HUES6 (cell line): ENCODE data around the gene BZW2.
"Not testable (repeated sequence)": the region's sequence is repeated elsewhere in the genome, so short reads cannot be mapped to it uniquely, and the experiment has no call there.

Experiments
- H3K27ac ChIP-seq: 2 replicates; pipeline ENCODE4 v1.7.0; 2013; ENCODE audit warnings: low read depth, mild to moderate bottlenecking, low read length, inconsistent platforms
- H3K27me3 ChIP-seq: 2 replicates; pipeline ENCODE4 v1.6.1; 2013; ENCODE audit warnings: low read length; ENCODE audit not compliant: control insufficient read depth, insufficient read depth
- H3K36me3 ChIP-seq: 2 replicates; pipeline ENCODE4 v1.6.1; 2013; ENCODE audit warnings: low read length; ENCODE audit not compliant: control insufficient read depth, insufficient read depth
- H3K4me1 ChIP-seq: 2 replicates; pipeline ENCODE4 v1.6.1; 2013; ENCODE audit warnings: low read length; ENCODE audit not compliant: control insufficient read depth, insufficient read depth
- H3K4me3 ChIP-seq: 2 replicates; pipeline ENCODE4 v1.5.1; 2013; ENCODE audit warnings: low read depth, low read length
- H3K9ac ChIP-seq: one replicate; pipeline ENCODE4 v1.6.1; 2013; ENCODE audit warnings: mild to moderate bottlenecking, low read length
- H3K9me3 ChIP-seq: 2 replicates; pipeline ENCODE4 v1.6.1; 2013; ENCODE audit warnings: low read depth, low read length; ENCODE audit not compliant: control insufficient read depth, insufficient read depth

Gene BZW2

DNA sequence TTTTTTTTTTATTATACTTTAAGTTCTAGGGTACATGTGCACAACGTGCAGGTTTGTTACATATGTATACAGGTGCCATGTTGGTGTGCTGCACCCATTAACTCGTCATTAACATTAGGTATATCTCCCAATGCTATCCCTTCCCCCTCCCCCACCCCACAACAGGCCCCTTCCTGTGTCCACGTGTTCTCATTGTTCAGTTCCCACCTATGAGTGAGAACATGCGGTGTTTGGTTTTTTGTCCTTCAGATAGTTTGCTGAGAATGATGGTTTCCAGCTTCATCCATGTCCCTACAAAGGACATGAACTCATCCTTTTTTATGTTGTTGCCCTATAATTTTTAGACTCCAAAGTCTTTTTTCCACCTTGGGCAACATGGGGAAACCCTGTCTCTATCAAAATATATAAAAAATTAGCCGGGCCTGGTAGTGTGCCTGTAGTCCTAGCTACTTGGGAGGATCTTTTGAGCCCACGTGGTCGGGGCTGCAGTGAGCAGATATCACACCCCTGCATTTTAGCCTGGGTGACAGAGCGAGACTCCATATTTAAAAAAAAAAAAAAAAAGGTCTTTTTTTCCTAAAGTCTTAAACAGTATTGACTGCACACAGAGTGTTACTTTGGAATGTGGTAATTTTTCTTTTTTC is 14.0 kb downstream of the BZW2 start:
- H3K36me3 ChIP-seq, H3K9me3 ChIP-seq, H3K9ac ChIP-seq, H3K27ac ChIP-seq, H3K27me3 ChIP-seq, H3K4me3 ChIP-seq: not testable (repeated sequence)
- peaks cover 14% of the 10 kb centered on the region for H3K4me1 ChIP-seq

DNA sequence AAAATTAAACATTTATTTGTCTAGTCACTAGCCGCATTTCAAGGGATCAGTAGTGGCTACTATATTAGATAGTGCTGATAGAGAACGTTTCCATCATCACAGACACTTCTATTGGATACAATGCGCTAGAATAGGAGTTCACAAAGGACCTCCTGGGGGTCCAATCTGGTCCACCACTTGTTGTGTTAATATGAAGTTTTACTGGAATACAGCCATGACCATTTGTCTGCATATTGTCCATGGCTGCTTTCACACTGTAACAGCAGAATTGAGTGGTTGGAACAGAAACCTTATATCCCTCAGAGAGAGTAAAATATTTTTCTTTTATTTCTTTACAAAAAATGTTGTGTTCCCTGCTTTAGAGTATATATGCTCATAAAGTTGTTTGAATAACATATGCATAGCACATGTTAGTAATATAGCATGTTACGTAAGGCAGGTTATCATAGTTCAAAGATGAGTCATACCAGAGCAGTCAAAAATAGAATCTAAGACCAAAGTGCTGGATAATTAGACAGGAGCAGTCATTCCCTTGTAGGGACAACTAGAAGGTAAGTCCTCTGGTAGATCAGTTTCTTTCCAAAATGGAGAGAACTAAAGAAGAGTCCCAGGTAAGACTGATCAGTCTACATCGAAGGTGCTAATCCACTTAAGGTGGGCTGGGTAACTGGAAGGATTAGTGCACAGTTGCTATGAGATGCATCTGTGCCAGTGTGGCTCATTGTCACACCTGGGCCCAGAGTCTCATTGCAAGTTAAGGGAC is 14.9 kb downstream of the BZW2 start:
- Histone ChIP-seq H3K4me3 (no peak overlapping the region), H3K27me3 (no peaks in the 10 kb centered on the region), H3K4me1 (peaks cover 14% of the 10 kb centered on the region), H3K9ac (no peak overlapping the region), H3K27ac (no peak overlapping the region), H3K36me3 (peaks cover 5% of the 10 kb centered on the region; the same call in 1 of the 2 replicates), H3K9me3 (no peaks in the 10 kb centered on the region)

DNA sequence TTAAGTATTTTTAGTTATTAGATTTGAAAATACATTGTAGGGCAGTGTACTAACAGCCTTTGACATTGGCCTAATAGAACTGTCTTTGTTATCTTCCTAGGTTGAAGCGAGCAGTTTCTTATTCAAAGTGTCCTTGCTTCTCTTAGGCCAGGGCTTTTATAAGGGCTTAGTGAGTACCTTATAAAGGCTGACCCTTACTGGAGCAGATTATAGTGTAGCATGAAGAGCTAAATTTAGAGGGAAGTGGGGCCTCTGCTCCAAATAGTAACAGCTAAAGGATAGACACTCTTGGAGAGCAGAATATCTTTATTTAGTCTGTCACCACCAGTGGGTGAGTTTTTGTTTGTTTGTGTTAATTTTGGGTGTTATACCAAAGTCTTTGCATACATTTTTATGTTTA is 15.9 kb downstream of the BZW2 start:
- no peak overlapping the region for H3K9ac ChIP-seq
- H3K4me3 ChIP-seq: no peak overlapping the region
- no peak overlapping the region for H3K27ac ChIP-seq
- no peaks in the 10 kb centered on the region for H3K27me3 ChIP-seq
- H3K4me1 ChIP-seq: peaks cover 14% of the 10 kb centered on the region
- no peaks in the 10 kb centered on the region for H3K9me3 ChIP-seq
- H3K36me3 ChIP-seq: peaks cover 9% of the 10 kb centered on the region

DNA sequence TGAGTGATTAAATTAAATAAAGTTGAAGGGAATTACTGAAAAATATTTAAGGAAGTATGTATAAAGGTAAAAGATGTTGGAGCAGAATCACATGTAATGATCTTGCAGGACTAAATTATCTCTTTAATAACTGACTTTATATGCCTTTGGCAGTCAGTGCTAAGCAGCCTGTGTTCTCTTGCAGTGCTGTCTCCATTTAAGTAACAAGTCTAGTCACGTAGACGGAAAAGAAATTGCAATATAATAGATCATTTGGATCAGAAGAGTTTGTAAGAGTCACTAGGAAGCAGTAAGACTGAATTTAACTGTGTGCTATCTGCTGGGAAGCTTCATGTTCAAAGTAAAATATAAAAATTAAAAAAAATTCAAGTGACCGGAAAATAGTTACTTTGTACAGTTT is 21.4 kb downstream of the BZW2 start:
- Histone ChIP-seq H3K9ac (no peak overlapping the region), H3K36me3 (peaks cover 16% of the 10 kb centered on the region), H3K4me3 (no peak overlapping the region), H3K9me3 (no peaks in the 10 kb centered on the region), H3K4me1 (peaks cover 25% of the 10 kb centered on the region), H3K27me3 (no peaks in the 10 kb centered on the region), H3K27ac (no peak overlapping the region)

DNA sequence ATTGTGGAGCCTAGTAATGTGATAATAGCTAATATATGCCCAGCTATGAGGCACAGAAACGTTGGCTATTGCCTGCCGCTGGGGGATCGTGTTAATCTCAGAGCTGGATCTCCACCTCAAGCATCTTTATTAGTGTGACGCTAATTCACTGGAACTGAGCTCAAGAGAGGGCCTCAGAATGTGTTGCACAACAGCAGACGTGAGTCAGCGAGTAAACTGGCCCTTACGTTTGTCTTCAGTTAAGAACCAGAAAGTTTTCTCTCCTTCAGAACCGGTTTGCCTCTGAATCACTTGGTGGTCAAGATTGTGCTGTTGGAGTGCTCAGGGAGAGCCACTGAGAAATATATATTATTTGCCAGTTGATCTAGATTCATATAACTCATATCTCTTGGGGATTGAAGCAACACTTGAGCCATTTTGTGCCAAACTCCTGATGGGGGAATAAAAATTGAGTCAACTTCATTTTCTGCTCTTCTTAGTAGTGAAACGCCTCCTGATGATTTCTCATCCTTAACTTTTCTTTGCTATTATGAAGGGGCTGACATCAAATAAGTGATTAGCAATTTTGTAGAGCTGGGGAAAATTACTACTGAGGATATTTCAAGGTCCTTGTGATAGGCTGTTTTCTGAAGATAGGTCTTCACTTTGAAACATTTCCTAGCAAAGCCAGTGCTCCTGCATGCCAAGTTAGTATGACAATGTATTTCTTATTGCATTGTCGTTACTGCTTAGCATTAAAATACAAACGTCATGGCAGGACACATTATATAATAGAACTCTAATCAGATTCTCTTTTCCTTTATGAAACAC is 22.3 kb downstream of the BZW2 start:
- Histone ChIP-seq H3K27ac (no peak overlapping the region), H3K9me3 (no peaks in the 10 kb centered on the region), H3K36me3 (peaks cover 16% of the 10 kb centered on the region), H3K27me3 (no peaks in the 10 kb centered on the region), H3K4me1 (peaks cover 25% of the 10 kb centered on the region), H3K9ac (no peak overlapping the region), H3K4me3 (no peak overlapping the region)

DNA sequence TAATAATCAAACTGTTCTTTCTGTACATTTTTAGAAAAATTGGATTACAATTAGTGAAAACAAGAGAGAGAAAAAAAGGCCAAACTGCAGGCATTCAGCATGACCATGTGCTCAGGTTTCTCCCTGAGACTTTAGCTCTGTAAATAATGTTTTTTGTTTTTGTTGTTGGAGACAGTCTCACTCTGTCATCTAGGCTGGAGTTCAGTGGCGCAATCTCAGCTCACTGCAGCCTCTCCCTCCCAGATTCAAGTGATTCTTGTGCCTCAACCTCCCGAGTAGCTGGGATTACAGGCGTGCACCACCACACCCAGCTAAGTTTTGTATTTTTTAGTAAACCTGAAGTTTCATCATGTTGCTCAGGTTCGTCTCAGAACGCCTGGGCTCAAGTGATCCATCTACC is 23.0 kb downstream of the BZW2 start:
- H3K27ac ChIP-seq: no peak overlapping the region

DNA sequence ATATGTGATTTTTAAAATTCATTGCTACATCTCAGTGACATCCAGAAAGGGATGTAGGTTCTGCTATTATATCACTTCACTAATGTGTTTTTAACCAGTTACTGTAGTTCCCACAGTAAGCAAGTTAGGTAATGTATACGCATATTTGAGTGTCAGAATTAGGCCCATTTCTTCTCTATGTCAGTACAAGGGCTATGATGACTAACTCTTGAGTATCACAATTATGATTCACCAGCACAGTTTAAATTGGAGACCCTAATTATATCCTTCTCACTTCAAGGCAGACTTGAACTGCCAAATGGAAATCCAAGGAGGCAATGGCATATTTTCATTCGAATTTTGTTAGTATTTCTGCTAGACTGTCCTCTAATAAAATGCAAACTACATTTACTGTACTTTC is 23.6 kb downstream of the BZW2 start:
- Histone ChIP-seq H3K9me3 (no peaks in the 10 kb centered on the region), H3K9ac (no peak overlapping the region), H3K4me1 (peaks cover 25% of the 10 kb centered on the region), H3K4me3 (no peak overlapping the region), H3K36me3 (peaks cover 20% of the 10 kb centered on the region), H3K27me3 (no peaks in the 10 kb centered on the region), H3K27ac (no peak overlapping the region)

More for the DNA sequence above, 23.0 kb downstream of the BZW2 start:
- H3K4me1 ChIP-seq: peaks cover 25% of the 10 kb centered on the region
- H3K9me3 ChIP-seq: no peaks in the 10 kb centered on the region
- peaks cover 16% of the 10 kb centered on the region for H3K36me3 ChIP-seq
- H3K27me3 ChIP-seq: no peaks in the 10 kb centered on the region
- no peak overlapping the region for H3K9ac ChIP-seq
- no peak overlapping the region for H3K4me3 ChIP-seq

DNA sequence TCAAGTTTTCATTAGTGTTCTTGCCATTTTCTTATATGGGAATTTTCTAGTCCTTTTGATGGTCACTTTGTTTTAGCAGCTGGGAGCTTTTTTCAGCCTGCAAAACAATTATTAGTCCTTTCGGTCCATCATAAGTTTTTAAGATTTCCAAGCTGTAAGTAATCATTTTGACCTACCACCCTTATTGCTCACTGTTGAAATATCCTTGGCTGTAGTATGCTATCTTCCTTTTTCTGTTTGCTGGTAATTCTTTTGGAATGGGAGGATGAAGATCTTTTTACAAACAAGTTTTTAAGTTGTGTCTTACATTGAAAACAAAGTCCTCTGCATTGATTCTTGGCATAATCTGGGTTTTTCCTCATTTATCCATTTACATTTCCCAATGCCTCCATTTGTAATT is 24.0 kb downstream of the BZW2 start:
- Histone ChIP-seq H3K9ac (no peak overlapping the region), H3K27me3 (no peaks in the 10 kb centered on the region), H3K36me3 (peaks cover 20% of the 10 kb centered on the region), H3K4me1 (peaks cover 25% of the 10 kb centered on the region), H3K27ac (peak overlapping the region; percentile 42; the same call in 1 of the 2 replicates), H3K9me3 (no peaks in the 10 kb centered on the region), H3K4me3 (no peak overlapping the region)

DNA sequence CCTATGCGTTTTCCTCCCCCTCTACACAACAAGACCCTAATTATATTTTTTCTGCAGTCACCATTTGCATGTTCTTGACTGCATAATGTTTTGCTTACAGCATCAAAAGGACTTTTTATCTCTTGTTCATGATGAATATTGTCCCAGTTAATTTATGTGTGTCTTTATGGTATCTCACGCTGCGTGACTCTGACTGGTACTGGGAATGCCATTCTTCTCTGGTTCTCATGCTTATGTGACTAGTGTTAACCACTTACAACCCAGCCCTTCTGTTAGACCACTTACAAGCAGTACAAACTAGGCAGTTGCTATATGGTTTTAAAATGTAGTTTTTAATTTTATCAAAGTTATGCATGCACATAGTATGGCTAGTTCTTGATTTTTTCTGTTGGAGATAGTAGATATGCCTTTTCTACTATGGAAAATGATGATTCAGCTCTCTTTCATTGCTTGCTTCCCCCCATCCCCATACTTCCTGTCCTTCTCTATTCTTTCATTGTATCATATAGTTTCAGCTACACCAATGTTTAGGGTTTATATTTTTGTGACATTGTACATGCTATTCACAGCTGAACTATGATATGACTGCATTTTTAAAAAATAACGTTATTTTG is 24.9 kb downstream of the BZW2 start:
- Histone ChIP-seq H3K9ac (no peak overlapping the region), H3K27ac (0 out of 2 replicates have a peak overlapping the region, but pooled peaks have one; percentile 42), H3K4me3 (no peak overlapping the region), H3K36me3 (peaks cover 23% of the 10 kb centered on the region), H3K4me1 (peaks cover 25% of the 10 kb centered on the region), H3K9me3 (no peaks in the 10 kb centered on the region), H3K27me3 (no peaks in the 10 kb centered on the region)

DNA sequence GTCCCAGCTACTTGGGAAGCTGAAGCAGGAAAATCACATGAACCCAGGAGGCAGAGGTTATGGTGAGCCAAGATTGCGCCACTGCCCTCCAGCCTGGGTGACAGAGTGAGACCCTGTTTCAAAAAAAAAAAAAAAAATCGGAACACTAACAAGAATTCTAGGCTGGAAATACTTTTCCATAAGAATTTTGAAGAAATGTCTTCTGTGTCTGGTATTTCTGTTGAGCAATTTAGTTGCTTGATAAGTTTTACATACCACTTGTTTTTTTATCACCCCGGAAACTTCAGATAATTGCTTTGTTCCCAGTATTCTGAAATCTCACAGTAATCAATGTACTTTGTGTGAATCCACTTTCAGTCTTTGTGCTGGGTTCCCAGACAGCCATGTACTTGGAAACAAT is 25.8 kb downstream of the BZW2 start:
- H3K9ac ChIP-seq: no peak overlapping the region
- no peaks in the 10 kb centered on the region for H3K9me3 ChIP-seq
- peaks cover 23% of the 10 kb centered on the region for H3K36me3 ChIP-seq
- no peak overlapping the region for H3K27ac ChIP-seq
- H3K27me3 ChIP-seq: no peaks in the 10 kb centered on the region
- no peak overlapping the region for H3K4me3 ChIP-seq
- H3K4me1 ChIP-seq: peaks cover 25% of the 10 kb centered on the region
